ENCODE data around the gene KCP.

KCP gene

GRCh38 chr7:128931965-128932861 is 21.7 kb upstream of the KCP start:
- H3K79me2 ChIP-seq (ENCODE audit: low read length), result peaks cover 25% of the 10 kb centered on the region
- no peaks in the 10 kb centered on the region for H4K20me1 ChIP-seq (ENCODE audit: insufficient read depth, low read length)
- H3K27ac ChIP-seq (ENCODE audit: low read length), result peak overlapping the region; percentile 89; the same call in 1 of the 2 replicates
- H2AFZ ChIP-seq (ENCODE audit: low read depth, low read length), result no peak overlapping the region
- peaks cover 52% of the 10 kb centered on the region for H3K4me1 ChIP-seq (ENCODE audit: low read length)
- H3K9ac ChIP-seq (ENCODE audit: low read length), result peak overlapping the region; percentile 82; the same call in 1 of the 2 replicates
- H3K27me3 ChIP-seq (ENCODE audit: low read depth, low read length), result no peaks in the 10 kb centered on the region
- H3K36me3 ChIP-seq (replicated peaks; ENCODE audit: low read depth, low read length), result no peaks in the 10 kb centered on the region
- TF ChIP-seq EZH2phosphoT487 (IDR thresholded peaks at IDR 0.05; ENCODE audit: low read depth) (no peak), CTCF (IDR thresholded peaks at IDR 0.05; ENCODE audit: low read depth, low read length) (no peak)
- peak overlapping the region; percentile 61 for H3K4me3 ChIP-seq (ENCODE audit: low read length)
- H3K4me2 ChIP-seq (ENCODE audit: low read length), result peak overlapping the region; percentile 98
- no peaks in the 10 kb centered on the region for H3K9me3 ChIP-seq (ENCODE audit: insufficient read depth, low read length)

GRCh38 chr7:128931190-128931798 is 20.8 kb upstream of the KCP start:
- Histone ChIP-seq H3K4me2 (ENCODE audit: low read length) (no peak overlapping the region), H2AFZ (ENCODE audit: low read depth, low read length) (no peak overlapping the region), H3K79me2 (ENCODE audit: low read length) (peaks cover 18% of the 10 kb centered on the region), H3K9me3 (ENCODE audit: insufficient read depth, low read length) (no peaks in the 10 kb centered on the region), H3K4me3 (ENCODE audit: low read length) (no peak overlapping the region), H3K4me1 (ENCODE audit: low read length) (peaks cover 43% of the 10 kb centered on the region), H3K9ac (ENCODE audit: low read length) (no peak overlapping the region), H3K27me3 (ENCODE audit: low read depth, low read length) (no peaks in the 10 kb centered on the region), H3K36me3 (replicated peaks; ENCODE audit: low read depth, low read length) (no peaks in the 10 kb centered on the region), H4K20me1 (ENCODE audit: insufficient read depth, low read length) (no peaks in the 10 kb centered on the region), H3K27ac (ENCODE audit: low read length) (no peak overlapping the region)
- TF ChIP-seq EZH2phosphoT487 (IDR thresholded peaks at IDR 0.05; ENCODE audit: low read depth), result no peak
- TF ChIP-seq CTCF (IDR thresholded peaks at IDR 0.05; ENCODE audit: low read depth, low read length), result no peak

GRCh38 chr7:128928882-128929788 is 18.6 kb upstream of the KCP start:
- Histone ChIP-seq H3K4me1 (ENCODE audit: low read length) (peaks cover 30% of the 10 kb centered on the region), H3K4me2 (ENCODE audit: low read length) (no peak overlapping the region), H3K27ac (ENCODE audit: low read length) (no peak overlapping the region), H3K9ac (ENCODE audit: low read length) (no peak overlapping the region), H2AFZ (ENCODE audit: low read depth, low read length) (no peak overlapping the region), H3K79me2 (ENCODE audit: low read length) (0 out of 2 replicates have a peak, but pooled peaks cover 4% of the 10 kb centered on the region), H3K27me3 (ENCODE audit: low read depth, low read length) (no peaks in the 10 kb centered on the region), H4K20me1 (ENCODE audit: insufficient read depth, low read length) (no peaks in the 10 kb centered on the region), H3K9me3 (ENCODE audit: insufficient read depth, low read length) (no peaks in the 10 kb centered on the region), H3K36me3 (replicated peaks; ENCODE audit: low read depth, low read length) (no peaks in the 10 kb centered on the region), H3K4me3 (ENCODE audit: low read length) (no peak overlapping the region)
- TF ChIP-seq EZH2phosphoT487 (IDR thresholded peaks at IDR 0.05; ENCODE audit: low read depth) (no peak), CTCF (IDR thresholded peaks at IDR 0.05; ENCODE audit: low read depth, low read length) (no peak)

All from OCI-LY3 (cell line).